ENCODE data around the gene PPA2. TPM values are rescaled to one million over a fixed set of nuclear protein-coding genes. Genes with fewer than 3 reads are reported as not detected.

PPA2 gene
- total and polyA plus RNA-seq, 8 donors = 10.5 to 473 (median 85.4) TPM

DNA sequence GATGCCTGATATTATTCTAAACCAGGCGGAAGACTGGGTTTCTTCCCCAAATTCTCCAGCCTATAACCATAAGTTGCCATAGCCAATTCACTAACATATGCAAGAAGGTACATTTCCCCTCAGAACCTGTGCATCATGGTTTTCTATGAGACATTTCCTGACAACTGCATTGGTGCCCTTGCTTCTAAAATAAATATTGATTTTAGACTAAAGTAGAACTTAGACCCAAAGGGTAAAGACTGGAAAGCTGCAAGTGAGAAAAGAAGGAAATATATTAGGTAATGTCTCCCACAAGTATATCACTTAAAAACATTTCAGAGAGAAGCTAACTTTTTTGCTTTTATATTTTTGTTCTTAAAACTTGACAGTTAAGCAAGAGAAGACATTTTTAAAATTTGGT is 125.1 kb downstream of the PPA2 start:
- intact Hi-C loops (cut with DNase I; ENCODE audit: low total_unique reads) = no loop called here
- no peak for TF ChIP-seq POLR2A (IDR thresholded peaks at IDR 0.05)
- no peak for TF ChIP-seq POLR2AphosphoS5 (IDR thresholded peaks at IDR 0.05)
- TF ChIP-seq EP300 (IDR thresholded peaks at IDR 0.05) = no peak
- TF ChIP-seq CTCF (IDR thresholded peaks at IDR 0.05) = no peak

GRCh38 chr4:105346869-105347268 is 127.0 kb downstream of the PPA2 start:
- intact Hi-C loops (cut with DNase I; ENCODE audit: low total_unique reads) = no loop called here
- TF ChIP-seq POLR2A (IDR thresholded peaks at IDR 0.05) (no peak), EP300 (IDR thresholded peaks at IDR 0.05) (no peak), POLR2AphosphoS5 (IDR thresholded peaks at IDR 0.05) (no peak), CTCF (IDR thresholded peaks at IDR 0.05) (no peak)
- H3K9me3 ChIP-seq = no peaks in the 10 kb centered on the region
- H3K36me3 ChIP-seq = no peaks in the 10 kb centered on the region
- no peak overlapping the region for H3K4me3 ChIP-seq
- 80 to 91% (median 84%) methylated on average over 2 of the region's 2 CpGs for WGBS, 5 donors
- H3K4me1 ChIP-seq = no peaks in the 10 kb centered on the region
- no peak for DNase-seq
- no peaks in the 10 kb centered on the region for H3K27me3 ChIP-seq
- no peak overlapping the region for H3K27ac ChIP-seq

More for the DNA sequence above, 125.1 kb downstream of the PPA2 start:
- H3K27me3 ChIP-seq = no peaks in the 10 kb centered on the region
- no peak overlapping the region for H3K27ac ChIP-seq
- no peaks in the 10 kb centered on the region for H3K4me1 ChIP-seq
- no peak for DNase-seq
- H3K9me3 ChIP-seq = no peaks in the 10 kb centered on the region
- H3K4me3 ChIP-seq = no peak overlapping the region
- no peaks in the 10 kb centered on the region for H3K36me3 ChIP-seq
- 97 to 100% (median 100%) methylated on average over 1 of the region's 1 CpG for WGBS, 5 donors

DNA sequence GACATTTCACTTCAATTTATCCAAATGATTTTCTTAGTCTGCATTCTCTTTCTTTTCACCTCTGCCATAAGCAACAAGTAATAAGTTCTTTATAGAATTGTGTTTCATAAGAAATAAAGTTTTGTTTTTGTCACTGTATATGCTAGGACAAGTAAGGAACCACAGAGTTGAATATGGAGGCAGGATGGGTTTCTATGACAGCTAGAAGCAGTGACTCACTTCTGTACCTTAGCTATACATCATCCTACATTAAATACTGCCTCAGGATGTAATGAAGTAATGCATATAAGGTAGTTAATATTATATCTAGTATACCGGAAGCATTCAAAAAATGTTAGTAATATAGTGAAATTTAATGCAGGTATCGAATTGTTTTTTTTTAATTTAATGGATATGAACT is 128.0 kb downstream of the PPA2 start:
- H3K27ac ChIP-seq = no peak overlapping the region
- intact Hi-C loops (cut with DNase I; ENCODE audit: low total_unique reads) = no loop called here

DNA sequence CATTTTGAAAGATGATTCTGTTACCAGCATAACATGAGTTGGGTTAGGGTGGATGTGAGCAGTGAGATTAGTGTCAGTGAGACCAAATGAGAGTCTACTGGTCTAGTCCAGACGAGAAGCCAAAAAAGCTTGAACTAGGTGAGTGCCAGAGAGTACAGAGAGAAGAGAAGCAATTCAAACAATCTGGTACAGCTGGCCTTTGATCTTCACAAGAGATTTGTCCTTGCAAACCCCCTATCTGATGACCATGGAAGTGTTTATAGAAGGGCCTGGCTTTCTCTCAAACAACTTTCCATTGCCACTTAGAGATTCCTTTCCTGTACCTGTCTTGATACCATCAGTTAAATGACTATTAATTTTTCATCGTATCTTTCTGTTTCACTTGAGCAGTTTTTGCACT is 128.5 kb downstream of the PPA2 start:
- intact Hi-C loops (cut with DNase I; ENCODE audit: low total_unique reads) = no loop called here
- 63 to 83% (median 78%) methylated on average over 2 of the region's 2 CpGs for WGBS, 5 donors
- Histone ChIP-seq H3K27me3 (no peaks in the 10 kb centered on the region), H3K4me3 (no peak overlapping the region), H3K9me3 (no peaks in the 10 kb centered on the region), H3K4me1 (no peaks in the 10 kb centered on the region), H3K36me3 (no peaks in the 10 kb centered on the region), H3K27ac (no peak overlapping the region)
- DNase-seq = no peak
- TF ChIP-seq EP300 (IDR thresholded peaks at IDR 0.05) (no peak), POLR2AphosphoS5 (IDR thresholded peaks at IDR 0.05) (no peak), POLR2A (IDR thresholded peaks at IDR 0.05) (no peak), CTCF (IDR thresholded peaks at IDR 0.05) (no peak)

More for the DNA sequence above, 128.0 kb downstream of the PPA2 start:
- Histone ChIP-seq H3K9me3 (no peaks in the 10 kb centered on the region), H3K27me3 (no peaks in the 10 kb centered on the region), H3K4me3 (no peak overlapping the region), H3K4me1 (no peaks in the 10 kb centered on the region), H3K36me3 (no peaks in the 10 kb centered on the region)
- TF ChIP-seq EP300 (IDR thresholded peaks at IDR 0.05) (no peak), CTCF (IDR thresholded peaks at IDR 0.05) (no peak), POLR2A (IDR thresholded peaks at IDR 0.05) (no peak), POLR2AphosphoS5 (IDR thresholded peaks at IDR 0.05) (no peak)
- 93 to 98% (median 97%) methylated on average over 2 of the region's 2 CpGs for WGBS, 5 donors
- DNase-seq = no peak
